ENCODE measurements around the gene PLCXD3.
"Not testable (repeated sequence)": the region's sequence is repeated elsewhere in the genome, so short reads cannot be mapped to it uniquely, and the experiment has no call there.

Gene PLCXD3

DNA sequence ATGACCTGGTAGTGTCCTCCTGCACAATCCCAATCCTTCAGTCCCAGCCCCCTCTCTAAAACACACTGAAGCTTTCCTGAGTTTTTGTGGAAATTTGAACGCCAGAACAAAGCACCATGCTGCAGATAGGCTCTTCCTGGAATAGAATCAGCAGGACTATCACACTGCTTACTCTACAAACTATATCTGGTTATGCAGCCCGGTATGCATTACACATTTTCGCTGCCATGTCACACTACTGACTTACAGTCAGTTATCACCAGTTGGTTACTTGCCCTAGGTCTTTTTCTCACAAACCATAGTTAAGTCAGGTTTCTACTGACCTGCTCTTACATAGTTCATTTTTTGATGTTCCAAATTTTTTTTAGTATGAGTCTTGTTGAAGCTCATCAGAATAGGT, 24.9 kb downstream of the PLCXD3 start:
- FAIRE-seq = no peak
- no peak for TF ChIP-seq POLR2AphosphoS5 (IDR thresholded peaks at IDR 0.05; ENCODE audit: low read depth, low read length)
- DNase-seq (ENCODE audit: insufficient read length) = no peak

GRCh38 chr5:41482715-41483114, 27.7 kb downstream of the PLCXD3 start:
- TF ChIP-seq POLR2AphosphoS5 (IDR thresholded peaks at IDR 0.05; ENCODE audit: low read depth, low read length) = no peak
- TF ChIP-seq POLR2A (IDR thresholded peaks at IDR 0.05; ENCODE audit: low read depth, low read length) = no peak
- TF ChIP-seq TAF1 (IDR thresholded peaks at IDR 0.05; ENCODE audit: borderline replicate concordance, low read depth, low read length) = no peak
- FAIRE-seq (no peak), DNase-seq (ENCODE audit: insufficient read length) (no peak)

DNA sequence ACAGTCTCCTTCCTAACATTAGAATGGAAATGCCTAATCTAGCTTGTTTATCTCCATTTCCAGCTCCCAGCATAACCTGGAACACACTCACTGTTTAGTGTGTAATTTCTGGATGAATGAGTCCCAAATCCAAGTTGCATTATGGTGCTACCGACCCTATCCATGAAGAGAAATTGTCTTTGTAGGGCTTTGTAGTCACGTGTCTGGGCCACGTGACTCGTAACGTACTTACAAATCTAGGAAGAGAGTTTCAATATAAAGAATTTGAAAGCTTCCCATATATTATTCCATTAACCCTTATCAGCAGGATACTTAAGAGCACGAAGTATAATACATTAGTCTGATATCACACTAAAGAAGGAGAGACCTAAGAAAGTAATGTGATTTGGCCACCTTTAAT, 28.2 kb downstream of the PLCXD3 start:
- FAIRE-seq (no peak), DNase-seq (ENCODE audit: insufficient read length) (no peak)
- TF ChIP-seq POLR2AphosphoS5 (IDR thresholded peaks at IDR 0.05; ENCODE audit: low read depth, low read length) = no peak
- TF ChIP-seq POLR2A (IDR thresholded peaks at IDR 0.05; ENCODE audit: low read depth, low read length) = no peak
- no peak for TF ChIP-seq TAF1 (IDR thresholded peaks at IDR 0.05; ENCODE audit: borderline replicate concordance, low read depth, low read length)

DNA sequence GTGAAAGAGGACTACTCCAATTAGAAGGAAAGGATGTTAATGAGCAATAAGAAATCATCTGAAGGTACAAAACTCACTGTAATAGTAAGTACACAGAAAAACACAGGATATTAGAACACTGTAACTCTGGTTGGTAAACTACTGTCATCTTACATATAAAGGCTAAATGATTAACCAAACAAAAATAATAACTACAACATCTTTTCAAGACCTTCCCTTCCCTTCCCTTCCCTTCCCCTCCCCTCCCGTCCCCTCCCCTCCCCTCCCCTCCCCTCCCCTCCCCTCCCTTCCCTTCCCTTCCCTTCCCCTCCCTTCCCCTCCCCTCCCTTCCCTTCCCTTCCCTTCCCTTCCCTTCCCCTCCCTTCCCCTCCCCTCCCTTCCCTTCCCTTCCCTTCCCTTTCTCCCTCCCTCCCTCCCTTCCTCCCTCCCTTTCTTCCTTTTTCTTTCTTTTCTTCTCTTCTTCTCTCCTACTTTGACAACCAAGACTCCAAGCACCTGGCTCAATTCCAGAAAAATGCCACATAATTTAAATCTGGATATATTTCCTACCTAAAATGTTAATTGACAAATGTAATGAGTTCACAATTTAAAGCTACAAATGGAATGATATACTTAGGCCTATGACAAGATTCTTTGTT, 38.7 kb downstream of the PLCXD3 start:
- FAIRE-seq = not testable (repeated sequence)

DNA sequence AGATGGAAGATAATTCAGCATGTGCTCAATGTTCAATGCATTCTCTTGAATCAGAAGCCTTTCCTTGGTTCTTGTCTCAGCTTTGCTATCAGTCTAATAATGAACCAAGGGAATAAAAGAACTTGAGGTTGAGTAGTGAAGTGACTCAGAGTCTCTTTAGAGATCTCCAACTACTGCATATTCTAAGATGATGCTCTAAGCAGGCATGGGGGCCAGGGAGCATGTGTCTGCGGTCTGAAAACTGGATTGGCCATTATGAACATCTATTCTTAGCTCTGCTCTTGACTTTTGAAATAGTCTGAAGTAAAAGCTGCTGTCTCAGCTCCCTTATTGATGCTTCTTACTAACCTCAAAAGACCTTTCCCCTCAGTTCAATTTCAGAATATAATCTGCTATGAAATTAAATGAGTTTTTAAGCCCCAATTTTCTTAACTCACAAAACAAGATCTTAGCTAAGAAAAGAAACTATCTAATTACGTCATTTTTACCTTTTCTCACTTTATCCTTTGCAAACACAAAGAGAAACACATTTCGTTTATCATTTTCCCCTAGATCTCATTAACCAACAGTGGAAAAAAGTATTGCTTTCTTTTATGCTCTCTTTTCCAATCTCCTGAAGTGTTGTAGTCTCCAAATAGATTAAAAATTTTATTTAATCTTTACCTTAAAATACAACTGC, 44.8 kb downstream of the PLCXD3 start:
- TF ChIP-seq POLR2AphosphoS5 (IDR thresholded peaks at IDR 0.05; ENCODE audit: low read depth, low read length) (no peak), TAF1 (IDR thresholded peaks at IDR 0.05; ENCODE audit: borderline replicate concordance, low read depth, low read length) (no peak), POLR2A (IDR thresholded peaks at IDR 0.05; ENCODE audit: low read depth, low read length) (no peak)
- FAIRE-seq (no peak), DNase-seq (ENCODE audit: insufficient read length) (no peak)

More for the DNA sequence above, 38.7 kb downstream of the PLCXD3 start:
- DNase-seq (ENCODE audit: insufficient read length) = not testable (repeated sequence)

GRCh38 chr5:41459557-41459956, 50.8 kb downstream of the PLCXD3 start:
- FAIRE-seq = no peak
- DNase-seq (ENCODE audit: insufficient read length) = no peak
- no peak for TF ChIP-seq POLR2AphosphoS5 (IDR thresholded peaks at IDR 0.05; ENCODE audit: low read depth, low read length)
- no peak for TF ChIP-seq TAF1 (IDR thresholded peaks at IDR 0.05; ENCODE audit: borderline replicate concordance, low read depth, low read length)
- no peak for TF ChIP-seq POLR2A (IDR thresholded peaks at IDR 0.05; ENCODE audit: low read depth, low read length)

DNA sequence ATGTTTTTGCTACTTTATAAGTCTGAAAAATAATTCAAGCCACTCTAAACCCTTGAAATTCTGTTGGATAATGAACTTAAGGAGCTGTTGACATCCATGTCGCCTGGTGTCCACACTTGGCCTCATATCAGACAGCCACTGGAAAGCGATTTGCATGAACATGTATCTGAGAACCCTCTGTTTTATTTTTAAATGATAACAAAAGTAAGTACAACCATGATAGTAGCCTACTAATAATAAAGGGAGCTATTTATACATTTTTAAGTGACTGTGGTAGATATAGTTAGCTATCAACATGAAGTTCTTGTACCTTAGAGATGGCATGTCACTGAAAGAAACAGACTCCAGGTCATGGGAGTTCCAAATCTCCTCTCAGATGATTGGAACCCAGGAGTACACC, 53.3 kb downstream of the PLCXD3 start:
- TF ChIP-seq POLR2A (IDR thresholded peaks at IDR 0.05; ENCODE audit: low read depth, low read length) (no peak), POLR2AphosphoS5 (IDR thresholded peaks at IDR 0.05; ENCODE audit: low read depth, low read length) (no peak), TAF1 (IDR thresholded peaks at IDR 0.05; ENCODE audit: borderline replicate concordance, low read depth, low read length) (no peak)
- DNase-seq (ENCODE audit: insufficient read length) = no peak
- FAIRE-seq = no peak

DNA sequence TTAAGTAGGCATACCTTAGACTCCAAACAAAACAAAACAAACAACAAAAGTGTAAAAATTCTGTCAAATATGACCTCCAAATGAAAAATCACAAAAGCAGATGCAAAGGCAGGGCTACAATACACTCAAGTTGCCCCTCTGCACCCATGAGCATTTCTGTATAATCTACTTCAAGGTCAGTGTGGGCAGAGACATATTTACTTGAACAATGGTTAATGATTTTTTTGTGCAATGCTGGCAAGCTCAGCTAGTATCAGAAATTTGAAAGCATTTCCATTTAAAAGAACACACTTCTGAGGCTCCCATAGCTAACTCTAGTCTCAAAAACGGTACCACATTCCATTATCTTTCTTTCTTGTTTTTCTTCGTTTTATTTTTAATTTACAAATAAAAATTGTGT, 57.9 kb downstream of the PLCXD3 start:
- FAIRE-seq (no peak), DNase-seq (ENCODE audit: insufficient read length) (no peak)
- TF ChIP-seq TAF1 (IDR thresholded peaks at IDR 0.05; ENCODE audit: borderline replicate concordance, low read depth, low read length) (no peak), POLR2AphosphoS5 (IDR thresholded peaks at IDR 0.05; ENCODE audit: low read depth, low read length) (no peak), POLR2A (IDR thresholded peaks at IDR 0.05; ENCODE audit: low read depth, low read length) (no peak)

GRCh38 chr5:41447650-41448510, 62.5 kb downstream of the PLCXD3 start:
- no peak for FAIRE-seq
- no peak for TF ChIP-seq POLR2AphosphoS5 (IDR thresholded peaks at IDR 0.05; ENCODE audit: low read depth, low read length)
- TF ChIP-seq POLR2A (IDR thresholded peaks at IDR 0.05; ENCODE audit: low read depth, low read length) = no peak
- TF ChIP-seq TAF1 (IDR thresholded peaks at IDR 0.05; ENCODE audit: borderline replicate concordance, low read depth, low read length) = no peak
- DNase-seq (ENCODE audit: insufficient read length) = no peak

- TF ChIP-seq TAF1 (IDR thresholded peaks at IDR 0.05; ENCODE audit: borderline replicate concordance, low read depth, low read length) (no peak), POLR2A (IDR thresholded peaks at IDR 0.05; ENCODE audit: low read depth, low read length) (no peak), POLR2AphosphoS5 (IDR thresholded peaks at IDR 0.05; ENCODE audit: low read depth, low read length) (no peak)
These were observed 64.4 kb downstream of the PLCXD3 start for GRCh38 chr5:41445937-41446563.

GRCh38 chr5:41435276-41435675, 75.1 kb downstream of the PLCXD3 start:
- TF ChIP-seq TAF1 (IDR thresholded peaks at IDR 0.05; ENCODE audit: borderline replicate concordance, low read depth, low read length) (no peak), POLR2A (IDR thresholded peaks at IDR 0.05; ENCODE audit: low read depth, low read length) (no peak), POLR2AphosphoS5 (IDR thresholded peaks at IDR 0.05; ENCODE audit: low read depth, low read length) (no peak)
- DNase-seq (ENCODE audit: insufficient read length) (no peak), FAIRE-seq (no peak)

More at GRCh38 chr5:41445937-41446563, 64.4 kb downstream of the PLCXD3 start:
- DNase-seq (ENCODE audit: insufficient read length) = no peak
- FAIRE-seq = no peak

All from GM12892 (cell line).